ENCODE results near the gene PDXK. TPM values are rescaled to one million over a fixed set of nuclear protein-coding genes. Genes with fewer than 3 reads are reported as not detected.

The PDXK gene
- total RNA-seq, 1 donor from 2014 or later, result 81.1 TPM

DNA sequence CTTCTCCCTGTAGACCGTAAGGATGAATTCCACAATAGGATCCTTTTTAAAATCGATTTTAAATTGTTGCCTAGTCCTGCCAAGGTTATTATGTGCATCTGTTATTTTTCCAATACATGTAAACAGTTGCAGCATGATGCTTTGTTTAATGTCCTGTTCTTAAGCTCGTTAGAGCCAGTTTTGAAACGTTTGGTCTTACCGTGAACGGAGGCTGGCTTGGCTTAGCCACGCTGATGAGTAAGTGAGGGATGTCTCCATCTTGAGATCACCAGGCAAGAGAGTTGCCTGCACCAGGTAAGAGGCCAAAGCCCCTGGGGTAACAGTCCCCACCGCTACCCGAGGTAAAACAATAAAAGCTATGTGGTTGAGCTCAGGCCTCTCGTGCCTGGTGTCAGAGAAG is 39.9 kb downstream of the PDXK start:
- Mint-ChIP-seq H3K4me3 (no peak overlapping the region), H3K36me3 (peaks cover 19% of the 10 kb centered on the region), H3K27me3 (ENCODE audit: low read depth) (no peaks in the 10 kb centered on the region), H3K27ac (no peak overlapping the region), H3K4me1 (peaks cover 4% of the 10 kb centered on the region), H3K9me3 (no peaks in the 10 kb centered on the region)
- no peak for DNase-seq (ENCODE audit: low spot score in 2 of 2, unreplicated experiment in 2 of 2)
- TF ChIP-seq, protein P1, sequence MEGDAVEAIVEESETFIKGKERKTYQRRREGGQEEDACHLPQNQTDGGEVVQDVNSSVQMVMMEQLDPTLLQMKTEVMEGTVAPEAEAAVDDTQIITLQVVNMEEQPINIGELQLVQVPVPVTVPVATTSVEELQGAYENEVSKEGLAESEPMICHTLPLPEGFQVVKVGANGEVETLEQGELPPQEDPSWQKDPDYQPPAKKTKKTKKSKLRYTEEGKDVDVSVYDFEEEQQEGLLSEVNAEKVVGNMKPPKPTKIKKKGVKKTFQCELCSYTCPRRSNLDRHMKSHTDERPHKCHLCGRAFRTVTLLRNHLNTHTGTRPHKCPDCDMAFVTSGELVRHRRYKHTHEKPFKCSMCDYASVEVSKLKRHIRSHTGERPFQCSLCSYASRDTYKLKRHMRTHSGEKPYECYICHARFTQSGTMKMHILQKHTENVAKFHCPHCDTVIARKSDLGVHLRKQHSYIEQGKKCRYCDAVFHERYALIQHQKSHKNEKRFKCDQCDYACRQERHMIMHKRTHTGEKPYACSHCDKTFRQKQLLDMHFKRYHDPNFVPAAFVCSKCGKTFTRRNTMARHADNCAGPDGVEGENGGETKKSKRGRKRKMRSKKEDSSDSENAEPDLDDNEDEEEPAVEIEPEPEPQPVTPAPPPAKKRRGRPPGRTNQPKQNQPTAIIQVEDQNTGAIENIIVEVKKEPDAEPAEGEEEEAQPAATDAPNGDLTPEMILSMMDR (IDR thresholded peaks at IDR 0.05; ENCODE audit: unreplicated experiment), result no peak

DNA sequence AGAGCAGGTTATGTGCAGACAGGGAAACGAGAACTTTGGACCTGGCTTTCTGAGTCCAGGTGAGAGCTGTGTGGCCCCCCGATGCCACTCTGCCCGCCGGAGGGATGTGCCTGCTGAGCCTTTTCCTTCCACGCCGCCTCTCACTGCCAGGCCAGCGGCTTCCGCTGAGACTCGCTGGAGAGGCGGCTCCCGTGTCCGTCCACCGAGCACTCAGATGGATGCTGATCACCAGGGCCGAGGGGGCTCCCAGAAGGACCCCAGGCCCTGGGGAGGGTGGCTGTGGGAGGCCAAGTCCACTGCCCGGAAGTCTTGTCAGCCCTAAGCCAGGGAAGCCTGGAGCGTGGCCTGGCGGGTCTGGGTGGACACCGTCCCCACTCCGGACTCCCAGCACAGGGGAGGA is 40.7 kb downstream of the PDXK start:
- no peak for DNase-seq (ENCODE audit: low spot score in 2 of 2, unreplicated experiment in 2 of 2)
- H3K9me3 Mint-ChIP-seq, result no peaks in the 10 kb centered on the region
- peaks cover 4% of the 10 kb centered on the region for H3K4me1 Mint-ChIP-seq
- no peak overlapping the region for H3K27ac Mint-ChIP-seq
- H3K27me3 Mint-ChIP-seq (ENCODE audit: low read depth), result no peaks in the 10 kb centered on the region
- TF ChIP-seq, protein P1 (IDR thresholded peaks at IDR 0.05; ENCODE audit: unreplicated experiment), result no peak
- H3K36me3 Mint-ChIP-seq, result peaks cover 14% of the 10 kb centered on the region
- H3K4me3 Mint-ChIP-seq, result no peak overlapping the region

DNA sequence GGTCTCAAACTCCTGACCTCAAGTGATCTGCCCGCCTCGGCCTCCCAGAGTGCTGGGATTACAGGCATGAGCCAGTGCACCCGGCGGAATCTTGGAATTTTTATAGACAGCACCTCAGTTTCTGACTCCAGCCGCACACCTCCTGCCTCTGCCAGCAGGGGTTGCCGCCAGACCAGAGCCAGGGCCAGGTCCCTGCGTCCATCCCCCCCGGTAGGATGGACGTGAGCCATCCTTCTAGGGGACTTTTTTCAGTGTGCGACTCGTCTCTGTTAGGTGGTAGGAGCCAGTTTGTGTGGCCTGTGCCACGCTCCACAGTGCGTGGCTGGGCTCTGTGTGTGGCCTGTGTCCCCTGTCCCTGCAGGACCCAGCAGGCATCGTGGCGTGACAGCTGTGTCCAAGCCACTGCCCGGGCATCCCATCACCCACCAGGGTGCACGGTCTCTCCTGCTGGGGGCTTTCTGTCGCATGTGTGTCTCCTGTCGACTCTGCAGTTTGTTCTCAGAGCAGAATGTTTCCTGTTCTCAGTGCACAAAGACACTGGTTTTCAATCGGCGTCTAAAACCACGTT is 41.5 kb downstream of the PDXK start:
- no peak for DNase-seq (ENCODE audit: low spot score in 2 of 2, unreplicated experiment in 2 of 2)
- Mint-ChIP-seq H3K4me3 (no peak overlapping the region), H3K36me3 (peaks cover 13% of the 10 kb centered on the region), H3K4me1 (peaks cover 4% of the 10 kb centered on the region), H3K27ac (no peak overlapping the region), H3K27me3 (ENCODE audit: low read depth) (no peaks in the 10 kb centered on the region), H3K9me3 (no peaks in the 10 kb centered on the region)
- TF ChIP-seq, protein P1 (IDR thresholded peaks at IDR 0.05; ENCODE audit: unreplicated experiment), result no peak

DNA sequence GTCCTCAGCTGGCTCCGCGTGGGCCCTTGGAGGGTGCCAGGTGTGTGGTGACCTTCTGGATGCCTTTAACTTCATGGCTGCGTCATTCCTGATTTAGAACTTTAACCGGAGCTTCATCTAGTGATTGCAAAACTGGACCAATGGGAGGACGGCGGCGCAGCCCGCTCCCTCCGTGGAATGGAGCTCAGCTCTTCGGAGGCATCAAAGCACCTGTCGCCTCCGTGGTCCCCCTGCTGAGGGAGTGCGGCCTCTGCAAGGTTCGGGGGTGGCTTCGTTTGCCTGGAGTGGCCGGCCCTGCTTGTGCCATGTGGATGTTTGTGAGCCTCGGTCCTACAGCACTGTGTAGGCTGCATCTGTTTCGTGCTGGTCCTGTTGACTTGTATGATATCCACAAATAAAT is 43.0 kb downstream of the PDXK start:
- DNase-seq (ENCODE audit: low spot score in 2 of 2, unreplicated experiment in 2 of 2), result no peak
- no peaks in the 10 kb centered on the region for H3K27me3 Mint-ChIP-seq (ENCODE audit: low read depth)
- peaks cover 7% of the 10 kb centered on the region for H3K36me3 Mint-ChIP-seq
- no peak overlapping the region for H3K27ac Mint-ChIP-seq
- no peaks in the 10 kb centered on the region for H3K9me3 Mint-ChIP-seq
- TF ChIP-seq, protein P1 (IDR thresholded peaks at IDR 0.05; ENCODE audit: unreplicated experiment), result no peak
- no peak overlapping the region for H3K4me3 Mint-ChIP-seq
- H3K4me1 Mint-ChIP-seq, result peaks cover 4% of the 10 kb centered on the region

DNA sequence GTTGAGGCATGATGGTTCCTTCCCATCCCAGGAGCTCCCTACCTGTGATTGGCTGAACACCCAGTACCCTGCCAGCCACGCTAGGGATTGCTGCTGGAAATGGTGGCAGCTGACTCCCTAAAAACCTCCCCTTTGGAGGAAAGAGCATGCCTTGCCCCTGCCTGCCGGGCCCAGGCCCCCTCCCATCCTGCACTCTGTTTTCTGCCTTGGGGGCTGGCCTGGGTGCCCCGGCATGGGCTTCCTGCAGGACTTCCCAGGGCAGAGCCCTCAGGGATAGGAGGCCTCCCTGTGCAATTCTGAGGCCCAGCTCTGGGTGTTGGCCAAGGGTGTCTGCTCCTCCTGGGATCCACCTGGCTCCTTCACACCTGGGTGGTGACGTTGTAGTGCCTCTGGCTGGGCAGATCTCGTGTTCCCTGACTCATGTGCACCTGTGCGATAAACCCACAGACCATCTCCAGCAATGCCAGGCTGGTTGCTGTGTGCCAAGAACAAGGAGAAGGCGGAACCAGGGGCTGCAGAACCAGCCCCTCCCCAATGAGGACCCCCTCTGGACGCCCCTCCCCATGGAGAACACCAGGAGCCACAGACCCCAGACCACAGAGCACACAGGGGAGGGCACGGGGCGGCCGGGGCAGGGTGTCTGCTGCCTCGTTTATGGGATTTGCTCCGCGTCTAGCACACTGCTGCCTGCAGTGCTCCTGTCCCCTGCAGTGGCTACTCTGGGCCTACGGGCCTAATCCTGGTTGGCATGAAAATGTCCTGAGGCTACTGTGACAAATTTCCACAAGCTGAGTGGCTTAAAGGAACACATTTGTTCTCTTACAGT is 43.6 kb downstream of the PDXK start:
- H3K36me3 Mint-ChIP-seq, result peaks cover 7% of the 10 kb centered on the region

More for the DNA sequence above, 43.6 kb downstream of the PDXK start:
- Mint-ChIP-seq H3K9me3 (no peaks in the 10 kb centered on the region), H3K27ac (no peak overlapping the region), H3K4me1 (peaks cover 4% of the 10 kb centered on the region), H3K4me3 (no peak overlapping the region), H3K27me3 (ENCODE audit: low read depth) (no peaks in the 10 kb centered on the region)
- TF ChIP-seq, protein P1 (IDR thresholded peaks at IDR 0.05; ENCODE audit: unreplicated experiment), result no peak
- no peak for DNase-seq (ENCODE audit: low spot score in 2 of 2, unreplicated experiment in 2 of 2)
